HG03354 (cell line): Measurements from ENCODE around the gene SH3GLB2.
"Not testable (repeated sequence)": the region's sequence is repeated elsewhere in the genome, so short reads cannot be mapped to it uniquely, and the experiment has no call there.

Experiments used
- ATAC-seq: cut with Tn5 transposase; IDR thresholded peaks from one replicate; pipeline ENCODE4 v1.9.1; 2021; ENCODE audit warnings: mild to moderate bottlenecking; ENCODE audit not compliant: unreplicated experiment, poor library complexity, severe bottlenecking

SH3GLB2 gene

DNA sequence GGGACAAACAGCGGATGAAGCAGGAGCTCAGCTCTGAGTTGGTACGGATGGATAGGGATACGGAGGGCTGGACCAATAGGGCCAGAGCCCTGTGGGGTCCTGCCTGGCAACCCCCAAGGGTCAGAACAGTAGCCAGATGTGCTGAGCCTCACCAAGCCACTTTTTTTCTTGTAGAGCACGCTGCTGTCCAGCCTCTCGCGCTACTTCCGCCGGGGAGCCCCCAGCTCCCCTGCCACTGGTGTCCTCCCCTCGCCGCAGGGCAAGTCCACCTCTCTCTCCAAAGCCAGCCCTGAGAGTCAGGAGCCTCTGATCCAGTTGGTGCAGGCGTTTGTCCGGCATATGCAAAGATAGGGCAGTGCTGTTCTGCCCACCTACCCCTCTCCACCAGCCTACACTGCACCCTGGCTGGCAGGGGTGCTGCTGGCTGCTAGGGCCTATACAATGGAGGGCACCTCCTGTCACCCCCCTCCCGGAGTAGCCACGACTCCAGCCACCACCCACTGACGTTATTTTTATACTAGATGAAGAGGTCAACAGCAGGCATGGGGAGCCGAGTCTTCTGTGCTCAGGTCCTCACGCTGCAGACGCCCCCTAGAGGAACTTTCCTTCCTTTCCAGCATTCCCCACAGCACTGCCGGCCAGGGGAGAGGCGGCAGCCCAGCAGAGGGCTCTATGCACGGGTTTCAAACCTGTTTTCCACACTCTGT lies 21.6 kb downstream of the SH3GLB2 start:
- no peak for ATAC-seq

DNA sequence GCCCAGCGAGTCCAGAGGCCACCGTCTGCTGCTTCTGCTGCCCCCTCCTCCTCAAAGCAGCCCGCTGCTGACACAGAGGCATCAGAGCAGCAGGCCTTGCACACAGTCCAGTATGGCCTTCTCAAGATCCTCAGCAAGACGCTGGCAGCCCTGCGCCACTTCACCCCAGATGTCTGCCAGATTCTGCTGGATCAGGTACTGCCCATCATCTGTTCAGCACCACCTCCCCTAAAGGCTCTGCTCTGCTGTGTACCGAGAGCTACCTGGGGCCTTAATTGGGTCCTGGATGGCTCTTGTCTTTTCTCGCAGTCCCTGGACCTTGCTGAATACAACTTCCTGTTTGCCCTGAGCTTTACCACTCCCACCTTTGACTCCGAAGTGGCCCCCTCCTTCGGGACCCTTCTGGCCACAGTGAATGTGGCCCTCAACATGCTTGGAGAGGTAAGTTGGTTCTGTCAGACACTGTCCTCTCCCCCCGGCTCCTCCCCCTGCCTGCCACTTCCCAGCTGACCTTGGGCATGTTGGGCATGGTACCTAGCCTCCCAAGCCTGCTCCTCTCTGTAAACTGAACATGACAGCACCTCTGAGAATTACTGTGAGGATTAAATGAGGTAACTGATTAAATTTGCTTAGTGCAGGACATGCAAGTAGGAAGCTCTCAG lies 22.7 kb downstream of the SH3GLB2 start:
- ATAC-seq = no peak

DNA sequence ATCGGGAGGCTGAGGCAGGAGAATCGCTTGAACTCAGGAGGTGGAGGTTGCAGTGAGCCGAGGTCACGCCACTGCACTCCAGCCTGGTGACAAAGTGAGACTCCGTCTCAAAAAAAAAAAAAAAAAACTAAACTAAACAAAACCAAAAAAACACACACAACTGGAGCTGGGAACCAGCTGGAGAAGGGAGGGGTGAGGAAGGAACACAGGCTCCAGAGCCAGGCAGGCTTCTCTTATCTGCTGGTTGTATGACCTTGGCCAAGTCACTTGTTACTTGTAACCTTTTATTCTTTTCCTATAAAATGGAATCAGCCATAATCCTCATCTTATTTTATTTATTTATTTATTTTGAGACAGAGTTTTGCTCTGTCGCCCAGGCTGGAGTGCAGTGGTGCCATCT lies 24.0 kb downstream of the SH3GLB2 start:
- ATAC-seq = not testable (repeated sequence)

DNA sequence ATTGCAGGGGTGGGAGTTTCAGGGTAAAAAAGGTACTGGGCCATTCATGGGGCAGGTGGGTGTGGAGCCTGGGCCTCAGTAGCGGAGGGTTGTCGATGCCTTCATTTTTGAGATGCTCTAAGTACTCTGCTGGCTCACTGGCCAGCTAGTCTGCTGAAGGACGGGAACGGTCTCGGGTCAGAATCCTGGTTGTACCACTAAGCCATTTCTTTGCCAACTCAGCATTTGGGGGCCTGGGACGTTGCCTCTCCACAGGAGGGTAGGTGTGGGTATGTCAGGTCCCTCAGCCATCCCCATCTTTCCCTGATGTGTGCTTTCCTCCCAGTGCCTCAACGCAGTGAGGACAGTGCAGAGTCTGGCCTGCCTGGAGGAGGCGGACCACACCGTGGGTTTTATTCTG lies 25.1 kb downstream of the SH3GLB2 start:
- ATAC-seq = no peak

DNA sequence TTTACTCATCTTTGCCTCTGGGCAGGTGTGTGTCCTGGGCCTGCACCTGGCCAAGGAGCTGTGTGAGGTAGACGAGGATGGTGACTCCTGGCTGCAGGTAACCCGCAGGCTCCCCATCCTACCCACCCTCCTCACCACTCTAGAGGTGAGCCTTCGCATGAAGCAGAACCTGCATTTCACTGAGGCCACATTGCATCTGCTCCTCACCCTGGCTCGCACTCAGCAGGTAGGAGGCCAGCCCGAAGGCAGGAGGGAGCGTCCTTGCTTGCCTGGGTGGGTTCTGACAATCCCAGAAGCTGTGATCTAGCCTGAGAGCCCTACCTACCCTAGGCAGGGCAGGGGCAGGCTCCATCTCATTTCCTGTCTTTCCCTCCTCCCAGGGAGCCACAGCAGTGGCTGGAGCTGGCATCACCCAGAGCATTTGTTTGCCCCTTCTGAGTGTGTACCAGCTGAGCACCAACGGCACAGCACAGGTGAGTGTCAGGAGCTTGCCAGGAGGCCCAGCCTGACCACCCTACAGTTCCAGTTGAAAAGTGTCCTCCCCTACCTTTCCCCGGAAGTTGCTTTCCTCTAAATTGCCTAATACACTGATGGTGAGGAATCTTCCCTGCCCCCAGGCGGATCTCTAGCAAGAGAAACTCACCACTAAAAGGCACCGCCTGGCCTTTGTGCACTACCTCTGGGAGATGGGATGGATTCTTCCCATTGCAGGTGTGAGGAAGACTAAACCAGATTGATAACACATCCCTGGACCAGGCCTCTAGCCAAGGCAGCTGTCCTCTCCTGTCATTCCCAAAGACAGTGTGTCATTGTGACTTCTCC lies 26.4 kb downstream of the SH3GLB2 start:
- no peak for ATAC-seq

DNA sequence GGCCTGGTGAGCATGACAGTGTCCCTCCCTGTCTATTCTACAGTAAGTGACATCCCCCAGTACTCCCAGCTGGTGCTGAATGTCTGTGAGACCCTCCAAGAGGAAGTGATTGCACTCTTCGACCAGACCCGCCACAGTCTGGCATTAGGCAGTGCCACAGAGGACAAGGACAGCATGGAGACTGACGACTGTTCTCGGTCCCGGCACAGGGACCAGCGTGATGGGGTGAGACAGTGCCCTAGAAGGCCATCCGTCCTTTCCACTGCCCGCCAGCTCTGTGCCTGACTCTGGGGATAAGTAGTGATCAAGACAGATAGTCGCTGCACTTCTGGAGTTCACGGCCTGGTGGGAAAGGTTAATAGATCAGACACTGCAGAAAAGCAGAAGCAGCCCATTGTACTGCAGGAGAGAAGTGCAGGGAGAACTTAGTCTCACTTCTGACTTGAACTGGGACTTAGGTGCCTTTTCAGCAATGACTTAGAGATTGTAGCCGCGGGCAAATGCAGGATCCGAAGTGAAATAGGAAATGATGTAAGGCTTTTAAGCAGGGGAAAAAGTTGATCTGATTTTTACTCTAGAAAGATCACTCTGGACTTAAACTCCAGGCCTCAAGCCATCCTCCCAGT lies 28.4 kb downstream of the SH3GLB2 start:
- no peak for ATAC-seq

DNA sequence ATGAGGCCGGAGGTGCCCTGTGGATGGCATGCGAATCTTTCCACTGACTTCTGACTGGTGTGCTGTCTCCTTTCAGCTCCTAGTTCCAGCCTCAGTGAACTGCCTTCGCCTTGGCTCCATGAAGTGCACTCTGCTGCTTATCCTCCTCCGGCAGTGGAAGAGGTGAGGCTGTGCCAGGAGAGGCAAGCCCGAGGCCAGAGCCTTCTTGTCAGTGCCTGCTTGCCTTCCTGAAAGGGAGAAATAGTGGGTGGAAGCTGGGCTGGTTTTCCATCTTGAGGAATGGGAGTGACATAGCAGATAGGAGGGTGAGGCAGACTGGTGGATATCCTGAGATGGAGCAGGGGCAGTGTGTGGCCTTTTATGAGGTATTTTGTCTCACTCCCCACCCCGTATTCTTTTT lies 29.7 kb downstream of the SH3GLB2 start:
- no peak for ATAC-seq

DNA sequence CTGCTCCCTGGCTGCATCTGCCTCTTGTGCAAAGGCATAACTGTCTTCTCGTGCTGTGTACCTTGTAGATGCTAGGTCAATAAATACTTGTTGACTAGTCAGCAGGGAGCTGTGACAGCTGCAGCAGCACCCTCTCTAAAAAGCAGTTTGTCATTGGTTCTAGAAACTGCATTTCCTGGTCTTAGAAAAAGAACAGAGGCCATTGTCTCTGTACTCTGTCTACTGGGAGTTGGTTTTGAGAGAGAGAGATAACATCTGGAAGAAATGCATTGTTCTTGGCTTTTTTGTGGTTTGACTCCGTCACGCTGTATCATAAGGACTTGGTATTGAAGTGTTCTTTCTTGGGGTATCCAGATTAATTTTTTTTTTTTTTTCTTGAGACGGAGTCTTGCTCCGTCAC lies 32.3 kb downstream of the SH3GLB2 start:
- ATAC-seq = no peak

DNA sequence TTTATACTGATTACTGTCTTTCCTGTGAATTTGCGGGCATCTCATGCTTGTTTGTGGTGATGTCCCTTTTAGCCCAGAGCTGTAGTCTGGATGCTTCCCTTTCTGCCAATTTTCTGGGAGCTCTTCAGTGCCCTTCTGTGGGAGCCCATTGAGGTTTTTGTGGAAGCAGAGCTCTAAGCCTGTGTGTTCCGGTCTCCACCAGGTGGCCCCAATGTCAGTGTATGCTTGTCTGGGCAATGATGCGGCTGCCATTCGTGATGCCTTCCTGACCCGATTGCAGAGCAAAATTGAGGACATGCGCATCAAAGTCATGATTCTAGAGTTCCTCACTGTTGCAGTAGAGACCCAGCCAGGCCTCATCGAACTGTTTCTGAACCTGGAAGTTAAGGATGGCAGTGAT lies 35.1 kb downstream of the SH3GLB2 start:
- ATAC-seq = no peak

DNA sequence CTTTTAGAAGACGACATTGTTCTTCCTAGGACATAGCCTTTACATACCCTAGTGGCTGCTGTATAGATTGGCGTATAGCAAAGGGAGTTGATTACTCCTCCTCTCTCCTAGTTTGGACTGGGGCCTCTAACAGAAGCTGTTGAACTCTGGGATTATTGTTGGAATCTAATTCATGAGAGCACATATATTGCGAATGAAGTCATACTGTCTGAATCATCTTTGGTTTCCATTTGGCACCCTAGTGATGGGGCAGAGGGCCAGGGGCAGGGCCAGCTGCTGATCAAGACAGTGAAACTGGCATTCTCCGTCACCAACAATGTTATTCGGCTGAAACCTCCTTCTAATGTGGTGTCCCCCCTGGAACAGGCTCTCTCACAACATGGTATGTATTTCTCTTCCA lies 40.3 kb downstream of the SH3GLB2 start:
- no peak for ATAC-seq

DNA sequence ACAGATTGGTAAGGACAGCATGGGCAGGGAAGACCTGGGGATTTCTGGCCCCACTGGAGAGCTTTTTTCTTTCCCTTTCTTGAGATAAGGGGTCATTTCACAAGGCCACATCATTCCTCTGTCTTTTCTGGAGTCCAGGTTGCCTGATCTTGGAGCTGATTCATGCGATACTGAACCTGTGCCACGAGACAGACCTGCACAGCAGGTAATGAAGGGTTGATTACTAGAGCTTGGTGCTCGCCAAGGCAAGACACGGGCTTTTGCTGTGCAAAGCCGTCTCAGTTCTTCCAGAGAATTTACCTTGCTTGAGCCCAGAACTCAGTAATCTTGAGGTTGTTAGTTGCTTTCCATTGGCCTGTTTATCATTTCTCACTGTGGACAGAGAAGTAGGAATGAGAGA lies 41.5 kb downstream of the SH3GLB2 start:
- ATAC-seq = no peak

DNA sequence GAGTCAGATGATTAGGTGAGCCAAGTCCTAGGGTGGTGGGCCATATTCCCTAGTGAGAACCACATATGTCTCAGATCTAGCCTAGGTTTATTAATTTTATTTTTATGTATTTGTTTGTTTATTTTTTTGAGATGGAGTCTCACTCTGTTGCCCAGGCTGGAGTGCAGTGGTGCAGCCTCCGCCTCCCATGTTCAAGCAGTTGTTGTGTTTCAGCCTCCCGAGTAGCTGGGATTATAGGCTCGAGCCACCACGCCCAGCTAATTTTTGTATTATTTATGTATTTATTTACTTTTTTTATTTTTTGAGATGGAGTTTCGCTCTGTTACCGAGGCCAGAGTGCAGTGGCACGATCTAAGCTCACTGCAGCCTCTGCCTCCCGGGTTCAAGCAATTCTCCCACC lies 44.6 kb downstream of the SH3GLB2 start:
- no peak for ATAC-seq

DNA sequence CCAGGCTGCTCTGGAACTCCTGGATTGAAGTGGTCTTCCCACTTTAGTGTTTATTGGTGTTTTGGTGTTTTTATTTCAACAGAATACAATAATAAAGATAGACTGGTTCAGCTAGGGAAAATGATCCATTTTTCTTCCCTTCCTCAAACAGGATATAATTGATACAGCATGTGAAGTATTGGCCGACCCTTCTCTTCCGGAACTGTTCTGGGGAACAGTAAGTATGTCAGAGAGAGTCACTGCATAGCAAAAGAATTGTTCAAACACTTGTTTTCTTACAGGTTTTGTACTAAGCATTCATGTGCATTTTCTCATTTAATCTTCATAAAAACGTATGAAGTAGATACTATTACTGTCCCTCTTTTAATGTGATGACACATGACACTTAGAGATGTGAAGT lies 49.0 kb downstream of the SH3GLB2 start:
- no peak for ATAC-seq

DNA sequence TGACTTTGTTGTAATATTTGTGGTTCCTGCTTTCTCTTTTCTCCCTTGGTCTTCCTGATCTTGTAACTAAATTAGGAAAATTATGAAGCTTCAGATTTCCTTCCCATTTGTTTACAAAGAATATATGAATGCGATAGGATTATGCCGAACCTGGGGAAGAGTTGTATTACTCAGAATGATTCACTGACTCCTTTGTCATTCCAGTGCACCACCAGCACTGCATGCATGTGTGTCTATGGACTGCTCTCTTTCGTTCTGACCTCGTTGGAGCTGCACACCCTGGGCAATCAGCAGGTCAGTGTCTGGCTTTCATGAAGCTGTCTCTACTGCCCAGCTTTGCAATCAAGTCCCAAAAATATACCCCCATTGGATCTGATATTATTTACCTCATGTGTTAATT lies 55.2 kb downstream of the SH3GLB2 start:
- ATAC-seq = no peak

DNA sequence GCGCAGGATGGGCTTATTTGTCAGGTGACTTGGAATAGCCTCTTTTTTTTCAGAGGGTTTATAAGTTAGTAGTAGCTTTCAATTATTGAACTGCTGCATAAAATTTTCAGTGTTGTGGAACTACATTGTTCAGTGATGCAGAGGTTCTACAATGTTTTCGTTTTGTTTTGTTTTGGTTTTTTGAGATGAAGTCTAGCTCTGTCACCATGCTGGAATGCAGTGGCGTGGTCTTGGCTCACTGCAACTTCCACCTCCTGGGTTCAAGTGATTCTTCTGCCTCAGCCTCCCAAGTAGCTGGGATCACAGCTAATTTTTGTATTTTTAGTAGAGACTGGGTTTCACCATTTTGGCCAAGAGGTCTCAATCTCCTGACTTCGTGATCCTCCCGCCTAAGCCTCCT lies 58.6 kb downstream of the SH3GLB2 start:
- ATAC-seq = no peak

DNA sequence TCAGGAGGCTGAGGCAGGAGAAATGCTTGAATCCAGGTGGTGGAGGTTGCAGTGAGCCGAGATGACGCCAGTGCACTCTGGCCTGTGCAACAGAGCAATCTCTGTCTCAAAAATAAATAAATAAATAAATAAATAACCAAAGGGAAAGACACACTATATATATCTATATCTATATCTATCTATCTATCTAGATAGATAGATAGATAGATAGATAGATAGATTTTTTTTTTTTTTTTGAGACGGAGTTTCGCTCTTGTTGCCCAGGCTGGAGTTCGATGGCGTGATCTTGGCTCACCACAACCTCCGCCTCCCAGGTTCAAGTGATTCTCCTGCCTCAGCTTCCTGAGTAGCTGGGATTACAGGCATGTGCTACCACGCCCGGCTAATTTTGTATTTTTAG lies 66.7 kb downstream of the SH3GLB2 start:
- ATAC-seq = not testable (repeated sequence)
